HepG2 (cell line): Measurements from ENCODE around the gene INKA2. TPM values are rescaled to one million over a fixed set of nuclear protein-coding genes. Genes with fewer than 3 reads are reported as not detected.

Source experiments
- ATAC-seq: fragments of 200-7000 bp; cut with Tn5 transposase; 3 replicates; pipeline ENCODE4 v1.9.1; 2020; ENCODE audit warnings: mild to moderate bottlenecking, moderate library complexity
- BruUV-seq: library from RNA; stranded (reverse); fragments of 400-500 nt; replicated peaks from 2 replicates; lab custom pipeline; 2021; lab: Mats Ljungman, UMichigan
- CTCF ChIA-PET: fragments of 300-600 bp; formaldehyde crosslinking; extraction: SDS; loops from one replicate; lab custom pipeline; 2021; ENCODE audit warnings: low total read pairs, inconsistent platforms, low intra/inter-chr PET ratio; lab: Yijun Ruan, JAX
- POLR2A ChIA-PET: fragments of 350-600 bp; sonication (Branson Sonifier 250); formaldehyde crosslinking; loops from one replicate; lab custom pipeline; 2020; ENCODE audit warnings: antibody characterized with exemption, inconsistent platforms; lab: Yijun Ruan, JAX
- DNase-seq: peaks from one replicate; pipeline ENCODE4 v3.0.0-alpha.2; 2015; ENCODE audit warnings: low spot score
- FAIRE-seq: peaks from 3 replicates; lab custom pipeline; 2011; peaks lifted over from hg19 to GRCh38; lab: Jason Lieb, UNC
- H2AFZ ChIP-seq: one replicate; pipeline ENCODE4 v1.6.1; 2011; ENCODE audit warnings: low read length, inconsistent platforms
- H3K27ac ChIP-seq: fragments of 300-600 bp; 3 replicates; pipeline ENCODE4 v1.8.0; 2011; ENCODE audit warnings: mixed run types, mild to moderate bottlenecking, mixed read lengths, low read length, inconsistent platforms; ENCODE audit not compliant: insufficient read depth; ENCODE audit errors: extremely low read length
- H3K27me3 ChIP-seq, 2 experiments: fragments of 200-600 bp in 1 of 2; 2 replicates in 1 of 2; 3 replicates in 1 of 2; pipeline versions ENCODE4 v1.6.0 to v1.8.0; 2011; ENCODE audit warnings: low read length in 2 of 2, mild to moderate bottlenecking in 2 of 2, moderate library complexity in 2 of 2, inconsistent platforms in 1 of 2; ENCODE audit not compliant: insufficient read depth in 2 of 2, control insufficient read depth in 1 of 2
- H3K36me3 ChIP-seq, 2 experiments: fragments of 200-600 bp in 1 of 2; replicated peaks in 1 of 2; 2 replicates in 1 of 2; 3 replicates in 1 of 2; pipeline versions ENCODE4 v1.5.1 to v1.8.0; 2011; ENCODE audit warnings: low read length in 2 of 2, inconsistent platforms in 1 of 2; ENCODE audit not compliant: insufficient read depth in 2 of 2, control insufficient read depth in 1 of 2
- H3K4me1 ChIP-seq: 2 replicates; pipeline ENCODE4 v1.5.1; 2012; ENCODE audit warnings: low read length, inconsistent platforms; ENCODE audit not compliant: insufficient read depth
- H3K4me2 ChIP-seq: 2 replicates; pipeline ENCODE4 v1.6.0; 2011; ENCODE audit warnings: low read depth, low read length, inconsistent platforms
- H3K4me3 ChIP-seq, 3 experiments: fragments of 200-600 bp in 1 of 3; sonication (generic), shearing (Covaris generic) in 1 of 3; replicated peaks in 1 of 3; 2 replicates each; pipeline ENCODE4 v1.5.1; 2011 to 2016; ENCODE audit warnings: low read length in 3 of 3, inconsistent platforms in 2 of 3, low read depth in 2 of 3, mild to moderate bottlenecking in 2 of 3, control low read depth in 1 of 3, mixed read lengths in 1 of 3; ENCODE audit not compliant: insufficient read depth in 1 of 3
- H3K79me2 ChIP-seq: one replicate; pipeline ENCODE4 v1.6.1; 2011; ENCODE audit warnings: low read length, inconsistent platforms; ENCODE audit not compliant: insufficient read depth
- H3K9ac ChIP-seq: 2 replicates; pipeline ENCODE4 v1.6.0; 2011; ENCODE audit warnings: mild to moderate bottlenecking, low read depth, low read length, inconsistent platforms; ENCODE audit not compliant: insufficient read depth
- H3K9me3 ChIP-seq: 2 replicates; pipeline ENCODE4 v1.5.1; 2012; ENCODE audit warnings: mild to moderate bottlenecking, low read length
- H4K20me1 ChIP-seq: 2 replicates; pipeline ENCODE4 v1.6.0; 2011; ENCODE audit warnings: inconsistent platforms, mild to moderate bottlenecking, low read length, moderate library complexity; ENCODE audit not compliant: insufficient read depth
- ELF3 ChIP-seq: IDR thresholded peaks from 2 replicates; pipeline ENCODE4 v1.6.1; 2016; ENCODE audit warnings: missing genetic modification reagents, missing compliant biosample characterization
- KIAA2018 ChIP-seq: sonication (generic); formaldehyde crosslinking; IDR thresholded peaks from 2 replicates; pipeline ENCODE4 v1.5.0; 2020; ENCODE audit warnings: mild to moderate bottlenecking, missing genetic modification reagents, borderline replicate concordance
- ZNF101 ChIP-seq: sonication (generic); formaldehyde crosslinking; IDR thresholded peaks from 2 replicates; pipeline ENCODE4 v1.4.0; 2020; ENCODE audit warnings: mild to moderate bottlenecking, low read depth, missing genetic modification reagents, borderline replicate concordance
- ZNF263 ChIP-seq: sonication (generic); formaldehyde crosslinking; IDR thresholded peaks from 2 replicates; pipeline ENCODE4 v1.4.0; 2020; ENCODE audit warnings: missing genetic modification reagents
- ZNF501 ChIP-seq: sonication (generic); formaldehyde crosslinking; IDR thresholded peaks from 2 replicates; pipeline ENCODE4 v1.5.1; 2020; ENCODE audit warnings: mild to moderate bottlenecking, moderate library complexity, missing genetic modification reagents
- WGBS: methylation state at CpG from one replicate; pipeline ENCODE4 v1.1.6; 2017; ENCODE audit warnings: low lambda C conversion rate; 5-methylcytosine and 5-hydroxymethylcytosine counted together
- in situ Hi-C: cut with HindIII; loops from 2 replicates; pipeline ENCODE4 v1.10.0; 2017; ENCODE audit warnings: low pct_unique_long_range_greater_than_20kb; ENCODE audit not compliant: extremely low pct_ligation_motif_present
- intact Hi-C: fragments of 100-400 bp; cut with micrococcal nuclease; formaldehyde crosslinking; loops from one replicate; pipeline ENCODE4 v1.10.0; 2022; ENCODE audit not compliant: unreplicated experiment
- polyA plus RNA-seq, 8 experiments: library from polyadenylated mRNA; depleted of rRNA in 3 of 8; stranded (reverse) in 7 of 8; unstranded in 1 of 8; fragments of >200 nt; fragmentation: Illumina TruSeq in 4 of 8; extraction: Trizol in 4 of 8; gene quantifications; 2 replicates each; pipeline versions ENCODE4 v1.2.1 to v1.2.3, GENCODE V29; 2011 to 2016; ENCODE audit warnings: low read depth in 4 of 8, missing spikeins in 1 of 8, mixed read lengths in 1 of 8; ENCODE audit not compliant: insufficient read depth in 1 of 8
- total RNA-seq, 5 experiments: library from RNA; depleted of rRNA; stranded (reverse); fragments of >200 nt; fragmentation: Illumina TruSeq; extraction: Trizol; gene quantifications; 2 replicates each; pipeline ENCODE4 v1.2.3, GENCODE V29; 2016; ENCODE audit warnings: low read depth in 1 of 5

Gene INKA2
- total and polyA plus RNA-seq, 2 of the 13 experiments (the other 11 are each of a cell fraction or from before 2014, with no cell fraction given): 2.6 to 4.6 TPM

- no TSS peak for BruUV-seq
- 52% methylated on average over 7 of the region's 7 CpGs for WGBS
- TF ChIP-seq ZNF263 (CRISPR knock-in tag) (peak; percentile 69), ELF3 (CRISPR knock-in tag) (no peak)
- TF ChIP-seq, all 625 proteins: peak for 1
- no peak overlapping the region for H3K9ac ChIP-seq
- H3K27ac ChIP-seq: no peak overlapping the region
- no peaks in the 10 kb centered on the region for H3K79me2 ChIP-seq
- H3K27me3 ChIP-seq: no peaks in the 10 kb centered on the region
- FAIRE-seq (no peak), ATAC-seq (no peak), DNase-seq (no peak)
- CTCF ChIA-PET: no interaction called here
- H3K4me3 ChIP-seq: no peak overlapping the region
- peak overlapping the region; percentile 9; the same call in 1 of the 2 replicates for H3K4me2 ChIP-seq
- POLR2A ChIA-PET: no interaction called here
- no peaks in the 10 kb centered on the region for H4K20me1 ChIP-seq
- peaks cover 60% of the 10 kb centered on the region for H3K4me1 ChIP-seq
- in situ Hi-C loops: loop anchor here (5.0 kb wide), 1 partner anchor 34 kb away; the partner anchor contains the start of gene DDX20
- 0 out of 5 replicates have a peak, but pooled peaks cover 0 to 2% of the 10 kb centered on the region in 2 experiments for H3K36me3 ChIP-seq
- H2AFZ ChIP-seq: no peak overlapping the region
- no peaks in the 10 kb centered on the region for H3K9me3 ChIP-seq
- intact Hi-C loops: no loop called here
Observed at GRCh38 chr1:111723091-111723806, 15.9 kb downstream of the INKA2 start.

GRCh38 chr1:111720977-111721786 is 18.0 kb downstream of the INKA2 start:
- in situ Hi-C loops: loop anchor here (5.0 kb wide), 1 partner anchor 36 kb away; the partner anchor contains the start of gene DDX20
- ChIA-PET POLR2A (interaction anchor here (0.7 kb wide), 1 partner anchor 18 kb away, joined by 3 read pairs; the partner anchor contains the start of gene INKA2), CTCF (no interaction called here)
- intact Hi-C loops: no loop called here
- DNase-seq (no peak), FAIRE-seq (no peak), ATAC-seq (peak; percentile 31)
- no TSS peak for BruUV-seq
- Histone ChIP-seq H3K79me2 (no peaks in the 10 kb centered on the region), H3K4me2 (peak overlapping the region; percentile 51), H3K9ac (no peak overlapping the region), H3K27ac (no peak overlapping the region), H2AFZ (no peak overlapping the region), H3K9me3 (no peaks in the 10 kb centered on the region), H4K20me1 (no peaks in the 10 kb centered on the region), H3K36me3 (no peaks in the 10 kb centered on the region), H3K4me3 (no peak overlapping the region), H3K27me3 (no peaks in the 10 kb centered on the region), H3K4me1 (peaks cover 59% of the 10 kb centered on the region)
- 58% methylated on average over 10 of the region's 10 CpGs for WGBS
- no peak for TF ChIP-seq KIAA2018
- TF ChIP-seq ZNF501: no peak
- TF ChIP-seq ZNF101 (CRISPR knock-in tag): no peak
